Osteoblast (primary cell): Measurements from ENCODE around the gene DHODH. TPM values are rescaled to one million over a fixed set of nuclear protein-coding genes. Genes with fewer than 3 reads are reported as not detected.

ENCODE experiments used
- DNase-seq: peaks from one replicate; pipeline ENCODE4 v3.0.0; 2011; ENCODE audit warnings: low spot score, mixed read lengths; ENCODE audit not compliant: insufficient read length; ENCODE audit errors: missing footprints
- H2AFZ ChIP-seq: 2 replicates; pipeline ENCODE4 v1.6.0; 2011; ENCODE audit warnings: mild to moderate bottlenecking, low read length
- H3K27ac ChIP-seq: 2 replicates; pipeline ENCODE4 v1.5.1; 2011; ENCODE audit warnings: mild to moderate bottlenecking, low read depth, low read length, moderate library complexity
- H3K27me3 ChIP-seq: 2 replicates; pipeline ENCODE4 v1.6.0; 2012; ENCODE audit warnings: mild to moderate bottlenecking, control low read depth, inconsistent platforms, low read length, moderate library complexity; ENCODE audit not compliant: insufficient read depth
- H3K36me3 ChIP-seq: 2 replicates; pipeline ENCODE4 v1.5.1; 2011; ENCODE audit warnings: mild to moderate bottlenecking, low read length, control low read depth, moderate library complexity; ENCODE audit not compliant: insufficient read depth
- H3K4me1 ChIP-seq: 2 replicates; pipeline ENCODE4 v1.5.1; 2011; ENCODE audit warnings: mild to moderate bottlenecking, low read length, control low read depth, moderate library complexity; ENCODE audit not compliant: insufficient read depth
- H3K4me2 ChIP-seq: 2 replicates; pipeline ENCODE4 v1.6.0; 2011; ENCODE audit warnings: mild to moderate bottlenecking, low read length; ENCODE audit not compliant: insufficient read depth
- H3K4me3 ChIP-seq: fragments of 200-600 bp; sonication (generic); 3 replicates; pipeline ENCODE4 v1.5.1; 2012; ENCODE audit warnings: mild to moderate bottlenecking, low read length, inconsistent platforms; ENCODE audit not compliant: insufficient read depth
- H3K79me2 ChIP-seq: 2 replicates; pipeline ENCODE4 v1.6.0; 2012; ENCODE audit warnings: mild to moderate bottlenecking, low read length, control low read depth, inconsistent platforms; ENCODE audit not compliant: insufficient read depth
- H3K9me3 ChIP-seq: 2 replicates; pipeline ENCODE4 v1.5.1; 2011; ENCODE audit warnings: low read depth, low read length, control low read depth
- H4K20me1 ChIP-seq: 2 replicates; pipeline ENCODE4 v1.6.0; 2012; ENCODE audit warnings: mild to moderate bottlenecking, low read length, control low read depth; ENCODE audit not compliant: insufficient read depth
- total RNA-seq: library from RNA; depleted of rRNA; stranded (reverse); fragments of >200 nt; gene quantifications from 2 replicates; pipeline ENCODE4 v1.2.3, GENCODE V29; 2012
- TF ChIP-seq, protein P1 (sequence below): IDR thresholded peaks from 2 replicates; pipeline ENCODE4 v1.5.1; 2011; ENCODE audit warnings: mild to moderate bottlenecking, low read depth, low read length, moderate library complexity; ENCODE audit errors: extremely low read depth

Gene DHODH
- total RNA-seq, 1 donor, result 4.7 TPM

GRCh38 chr16:71965223-71965622 is 43.3 kb upstream of the DHODH start:
- H2AFZ ChIP-seq, result no peak overlapping the region
- no peak overlapping the region for H3K4me3 ChIP-seq
- no peaks in the 10 kb centered on the region for H3K36me3 ChIP-seq
- no peaks in the 10 kb centered on the region for H4K20me1 ChIP-seq
- H3K79me2 ChIP-seq, result no peaks in the 10 kb centered on the region
- H3K9me3 ChIP-seq, result no peaks in the 10 kb centered on the region
- no peak for DNase-seq
- TF ChIP-seq, protein P1, sequence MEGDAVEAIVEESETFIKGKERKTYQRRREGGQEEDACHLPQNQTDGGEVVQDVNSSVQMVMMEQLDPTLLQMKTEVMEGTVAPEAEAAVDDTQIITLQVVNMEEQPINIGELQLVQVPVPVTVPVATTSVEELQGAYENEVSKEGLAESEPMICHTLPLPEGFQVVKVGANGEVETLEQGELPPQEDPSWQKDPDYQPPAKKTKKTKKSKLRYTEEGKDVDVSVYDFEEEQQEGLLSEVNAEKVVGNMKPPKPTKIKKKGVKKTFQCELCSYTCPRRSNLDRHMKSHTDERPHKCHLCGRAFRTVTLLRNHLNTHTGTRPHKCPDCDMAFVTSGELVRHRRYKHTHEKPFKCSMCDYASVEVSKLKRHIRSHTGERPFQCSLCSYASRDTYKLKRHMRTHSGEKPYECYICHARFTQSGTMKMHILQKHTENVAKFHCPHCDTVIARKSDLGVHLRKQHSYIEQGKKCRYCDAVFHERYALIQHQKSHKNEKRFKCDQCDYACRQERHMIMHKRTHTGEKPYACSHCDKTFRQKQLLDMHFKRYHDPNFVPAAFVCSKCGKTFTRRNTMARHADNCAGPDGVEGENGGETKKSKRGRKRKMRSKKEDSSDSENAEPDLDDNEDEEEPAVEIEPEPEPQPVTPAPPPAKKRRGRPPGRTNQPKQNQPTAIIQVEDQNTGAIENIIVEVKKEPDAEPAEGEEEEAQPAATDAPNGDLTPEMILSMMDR, result no peak
- H3K27ac ChIP-seq, result no peak overlapping the region
- peaks cover 4% of the 10 kb centered on the region for H3K27me3 ChIP-seq
- H3K4me1 ChIP-seq, result no peaks in the 10 kb centered on the region
- no peak overlapping the region for H3K4me2 ChIP-seq

DNA sequence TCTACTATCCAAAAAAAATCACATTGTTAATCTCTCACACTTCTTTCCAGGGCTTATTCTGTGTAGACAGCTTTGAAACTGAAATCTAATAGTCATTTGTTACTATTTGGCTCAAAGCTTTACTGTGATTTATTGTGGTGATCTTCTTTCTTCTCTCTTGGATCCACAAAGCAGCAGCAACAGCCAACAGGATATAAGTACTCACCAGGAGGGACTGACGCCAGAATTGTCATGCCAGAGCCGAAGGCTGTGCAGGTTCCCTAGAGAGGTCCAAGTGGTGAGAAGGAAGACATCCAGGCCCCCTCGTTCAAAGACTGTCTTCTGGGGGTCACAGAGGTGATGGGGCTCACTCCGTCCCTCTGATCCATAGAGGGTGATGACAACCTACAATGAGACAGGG is 41.6 kb upstream of the DHODH start:
- Histone ChIP-seq H3K36me3 (no peaks in the 10 kb centered on the region), H4K20me1 (no peaks in the 10 kb centered on the region), H2AFZ (no peak overlapping the region), H3K4me1 (no peaks in the 10 kb centered on the region), H3K4me3 (no peak overlapping the region), H3K4me2 (no peak overlapping the region), H3K27me3 (peaks cover 4% of the 10 kb centered on the region), H3K79me2 (no peaks in the 10 kb centered on the region), H3K27ac (no peak overlapping the region), H3K9me3 (no peaks in the 10 kb centered on the region)
- TF ChIP-seq, protein P1, result no peak
- DNase-seq, result no peak

DNA sequence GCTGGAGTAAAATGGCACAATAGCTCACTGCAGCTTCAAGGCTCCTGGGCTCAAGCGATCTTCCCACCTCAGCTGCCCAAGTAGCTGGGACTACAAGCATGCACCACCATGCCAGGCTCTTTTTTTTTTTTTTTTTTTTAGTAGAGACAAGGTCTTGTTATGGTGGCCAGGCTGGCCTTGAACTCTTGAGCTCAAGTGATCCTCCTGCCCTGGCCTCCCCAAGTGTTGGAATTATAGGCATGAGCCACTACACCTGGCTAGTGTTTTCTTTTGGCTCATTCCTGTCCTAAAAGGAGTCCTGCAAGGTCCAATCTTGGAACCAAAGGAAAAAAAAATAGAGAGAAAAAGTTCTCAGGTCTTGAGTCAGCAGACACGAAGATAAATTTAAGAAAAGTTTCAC is 39.2 kb upstream of the DHODH start:
- H3K4me1 ChIP-seq, result no peaks in the 10 kb centered on the region
- no peaks in the 10 kb centered on the region for H3K36me3 ChIP-seq
- H4K20me1 ChIP-seq, result no peaks in the 10 kb centered on the region
- H3K27me3 ChIP-seq, result peaks cover 4% of the 10 kb centered on the region
- no peak overlapping the region for H2AFZ ChIP-seq
- no peak overlapping the region for H3K4me2 ChIP-seq
- H3K4me3 ChIP-seq, result no peak overlapping the region
- DNase-seq, result no peak
- H3K9me3 ChIP-seq, result no peaks in the 10 kb centered on the region
- H3K27ac ChIP-seq, result no peak overlapping the region
- TF ChIP-seq, protein P1, result no peak
- no peaks in the 10 kb centered on the region for H3K79me2 ChIP-seq

- H3K27ac ChIP-seq, result no peak overlapping the region
Measured at GRCh38 chr16:71971571-71971970, 37.0 kb upstream of the DHODH start.

More at GRCh38 chr16:71971571-71971970, 37.0 kb upstream of the DHODH start:
- Histone ChIP-seq H3K4me1 (no peaks in the 10 kb centered on the region), H2AFZ (no peak overlapping the region), H3K79me2 (no peaks in the 10 kb centered on the region), H4K20me1 (no peaks in the 10 kb centered on the region), H3K4me3 (no peak overlapping the region), H3K9me3 (no peaks in the 10 kb centered on the region), H3K4me2 (no peak overlapping the region), H3K27me3 (no peaks in the 10 kb centered on the region), H3K36me3 (no peaks in the 10 kb centered on the region)
- DNase-seq, result no peak
- TF ChIP-seq, protein P1, result no peak
